Lower leg skin (tissue), 3 donors: Measurements from ENCODE around the gene RXRA.

Experiments
- CTCF ChIP-seq, 3 donors: fragments of 450-650 bp; IDR thresholded peaks; one replicate each; pipeline ENCODE4 v1.5.1; 2016; ENCODE audit warnings: antibody characterized with exemption in 3 of 3, mild to moderate bottlenecking in 3 of 3, moderate library complexity in 2 of 3
- POLR2A ChIP-seq, 2 donors: fragments of 450-650 bp; IDR thresholded peaks; one replicate each; pipeline ENCODE4 v1.6.1; 2016 to 2017; ENCODE audit warnings: antibody characterized with exemption in 2 of 2, mild to moderate bottlenecking in 1 of 2, moderate library complexity in 1 of 2

DNA sequence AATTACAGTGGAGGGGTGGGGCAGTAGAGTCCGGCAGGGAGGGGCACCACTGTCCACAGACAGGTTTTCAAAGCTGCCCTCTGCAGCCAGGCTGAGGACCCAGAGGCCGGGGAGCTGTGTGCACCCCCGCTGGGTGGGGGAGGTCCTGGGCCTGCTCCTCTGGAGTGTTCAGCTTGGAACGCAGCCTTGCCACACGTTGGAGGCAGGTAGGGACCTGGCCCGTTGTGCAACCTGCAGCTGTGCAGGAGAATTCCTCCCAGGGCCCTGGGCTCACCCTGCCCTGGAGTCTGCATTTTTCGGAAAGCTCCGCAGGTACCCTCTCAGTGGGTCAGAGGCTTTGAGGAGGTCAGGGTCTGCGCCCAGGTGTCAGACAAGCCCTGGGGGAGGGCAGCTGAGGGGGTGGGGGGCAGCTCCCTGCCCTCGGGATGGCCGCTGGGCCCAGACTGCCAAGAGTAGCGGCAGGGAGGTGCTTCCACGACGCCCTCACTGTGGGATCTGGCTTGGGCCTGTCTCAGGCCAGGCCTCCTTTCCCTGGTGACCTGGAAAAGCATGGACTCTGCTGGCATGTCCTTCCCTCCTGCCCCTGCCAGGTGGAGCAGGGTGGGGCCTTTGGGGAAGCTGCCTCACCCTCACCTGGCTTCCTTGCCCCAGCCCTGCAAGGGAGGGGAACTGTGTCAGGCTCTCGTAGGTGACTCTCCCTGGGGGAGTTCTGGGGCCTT, 29.5 kb downstream of the RXRA start:
- TF ChIP-seq CTCF (IDR thresholded peaks at IDR 0.05) (no peak), POLR2A (IDR thresholded peaks at IDR 0.05) (no peak)
